Measurements from ENCODE around the gene AP4S1.

Gene AP4S1

DNA sequence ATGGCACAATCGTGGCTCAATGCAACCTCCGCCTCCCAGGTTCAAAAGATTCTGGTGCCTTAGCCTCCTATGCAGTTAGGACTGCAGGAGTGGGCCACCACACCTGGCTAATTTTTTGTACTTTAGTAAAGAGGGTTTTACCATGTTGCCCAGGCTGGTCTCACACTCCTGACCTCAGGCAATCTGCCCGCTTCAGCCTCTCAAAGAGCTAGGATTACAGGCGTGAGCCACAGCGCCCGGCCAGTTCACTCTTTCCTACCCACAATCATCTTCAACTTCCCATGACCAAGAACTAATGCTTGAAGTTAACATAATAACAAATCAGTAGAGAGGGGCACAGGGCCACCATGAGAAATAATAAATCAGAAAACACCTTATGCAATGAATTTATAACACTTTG, 99.8 kb downstream of the AP4S1 start:
- Histone ChIP-seq H3K27me3 (ENCODE audit: control insufficient read depth, insufficient read depth, low read length) (no peaks in the 10 kb centered on the region), H3K9me3 (ENCODE audit: control insufficient read depth, low read depth, low read length) (no peaks in the 10 kb centered on the region), H3K4me1 (ENCODE audit: control insufficient read depth, low read depth, low read length) (peaks cover 23% of the 10 kb centered on the region), H3K9ac (ENCODE audit: low read length) (no peak overlapping the region), H3K27ac (ENCODE audit: low read length) (no peak overlapping the region), H3K36me3 (ENCODE audit: control insufficient read depth, low read depth, low read length) (peaks cover 54% of the 10 kb centered on the region), H3K4me3 (ENCODE audit: low read length) (no peak overlapping the region)

DNA sequence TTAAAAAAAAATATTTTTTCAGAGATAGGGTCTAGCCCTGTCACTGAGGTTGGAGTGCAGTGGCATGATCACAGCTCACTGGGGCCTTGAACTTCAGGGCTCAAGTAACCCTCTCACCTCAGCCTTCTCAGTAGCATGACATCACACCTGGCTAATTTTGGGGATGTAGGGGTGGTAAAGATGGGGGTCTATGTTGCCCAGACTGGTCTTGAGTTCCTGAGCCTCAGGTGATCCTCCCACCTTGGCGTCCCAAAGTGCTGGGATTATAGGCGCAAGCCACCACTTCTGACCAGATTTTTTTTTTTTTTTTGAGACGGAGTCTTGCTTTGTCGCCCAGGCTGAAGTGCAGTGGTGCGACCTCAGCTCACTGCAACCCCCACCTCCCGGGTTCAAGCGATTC, 101.2 kb downstream of the AP4S1 start:
- no peak overlapping the region for H3K9ac ChIP-seq (ENCODE audit: low read length)
- peaks cover 50% of the 10 kb centered on the region for H3K36me3 ChIP-seq (ENCODE audit: control insufficient read depth, low read depth, low read length)
- no peaks in the 10 kb centered on the region for H3K27me3 ChIP-seq (ENCODE audit: control insufficient read depth, insufficient read depth, low read length)
- no peak overlapping the region for H3K27ac ChIP-seq (ENCODE audit: low read length)
- no peak overlapping the region for H3K4me3 ChIP-seq (ENCODE audit: low read length)
- H3K4me1 ChIP-seq (ENCODE audit: control insufficient read depth, low read depth, low read length) = peaks cover 23% of the 10 kb centered on the region
- H3K9me3 ChIP-seq (ENCODE audit: control insufficient read depth, low read depth, low read length) = no peaks in the 10 kb centered on the region

DNA sequence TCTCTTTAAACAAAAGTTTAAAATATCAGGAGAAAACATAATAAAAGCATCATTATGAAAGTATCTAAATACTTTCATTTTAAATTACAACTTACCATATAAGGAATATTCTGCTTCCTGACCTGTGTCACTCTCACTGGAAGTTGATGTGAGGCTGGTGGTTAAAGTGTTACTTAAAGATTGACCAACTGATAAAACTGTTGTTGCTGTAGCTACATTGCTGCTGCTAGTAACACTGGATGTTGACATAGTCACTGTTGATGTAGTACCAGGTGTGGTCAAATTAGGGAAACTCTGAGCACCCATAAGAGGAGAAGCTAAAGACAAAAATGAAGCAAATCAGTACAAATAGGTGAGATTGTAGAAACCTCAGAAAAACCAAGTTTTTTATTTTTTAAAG, 102.2 kb downstream of the AP4S1 start:
- H3K9ac ChIP-seq (ENCODE audit: low read length) = no peak overlapping the region
- peaks cover 48% of the 10 kb centered on the region for H3K36me3 ChIP-seq (ENCODE audit: control insufficient read depth, low read depth, low read length)
- no peaks in the 10 kb centered on the region for H3K27me3 ChIP-seq (ENCODE audit: control insufficient read depth, insufficient read depth, low read length)
- H3K9me3 ChIP-seq (ENCODE audit: control insufficient read depth, low read depth, low read length) = no peaks in the 10 kb centered on the region
- H3K27ac ChIP-seq (ENCODE audit: low read length) = no peak overlapping the region
- peaks cover 18% of the 10 kb centered on the region for H3K4me1 ChIP-seq (ENCODE audit: control insufficient read depth, low read depth, low read length)
- H3K4me3 ChIP-seq (ENCODE audit: low read length) = no peak overlapping the region

DNA sequence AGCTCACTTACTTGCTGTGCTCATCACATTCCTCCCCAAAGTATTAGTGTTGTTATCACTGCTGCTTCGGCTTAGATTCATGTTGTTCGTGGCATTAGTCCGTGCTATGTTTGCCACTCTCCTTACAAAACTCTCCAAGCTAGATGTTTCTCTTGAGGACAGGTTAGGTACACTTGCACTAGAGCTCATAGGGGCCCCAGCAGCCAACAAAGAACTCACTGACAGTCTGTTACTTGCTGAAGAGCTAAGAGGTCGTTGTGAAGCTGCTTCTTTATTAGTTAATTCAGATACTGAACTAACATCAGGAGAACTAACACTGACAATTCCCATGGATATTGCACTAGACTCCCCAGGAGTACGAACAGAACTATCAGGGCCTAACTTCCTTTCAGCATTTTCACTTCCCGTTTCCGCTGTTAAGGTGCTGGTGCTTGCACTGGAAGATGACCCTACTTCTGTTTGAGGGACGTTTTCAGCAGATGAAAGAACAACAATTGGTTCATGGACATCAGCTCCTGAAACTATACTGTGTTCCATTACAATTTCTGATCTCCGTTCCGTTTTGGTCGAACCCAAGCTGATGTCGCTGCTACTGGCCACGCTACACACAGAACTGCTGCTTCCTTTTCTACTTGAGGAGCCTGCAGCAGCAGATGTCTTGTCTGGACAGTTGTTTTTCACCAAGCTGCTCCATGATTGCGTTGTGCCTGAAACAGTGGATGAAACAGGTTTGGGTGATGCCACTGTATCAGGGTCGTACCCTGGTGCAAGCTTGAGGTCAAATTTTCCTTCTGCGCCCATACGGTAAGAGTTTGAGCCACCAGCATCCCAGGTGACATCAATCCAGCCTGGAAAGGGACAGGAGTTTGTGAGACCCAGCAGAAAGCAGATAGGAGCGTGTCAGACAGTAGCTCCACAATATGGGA, 103.4 kb downstream of the AP4S1 start:
- H3K36me3 ChIP-seq (ENCODE audit: control insufficient read depth, low read depth, low read length) = peaks cover 54% of the 10 kb centered on the region

DNA sequence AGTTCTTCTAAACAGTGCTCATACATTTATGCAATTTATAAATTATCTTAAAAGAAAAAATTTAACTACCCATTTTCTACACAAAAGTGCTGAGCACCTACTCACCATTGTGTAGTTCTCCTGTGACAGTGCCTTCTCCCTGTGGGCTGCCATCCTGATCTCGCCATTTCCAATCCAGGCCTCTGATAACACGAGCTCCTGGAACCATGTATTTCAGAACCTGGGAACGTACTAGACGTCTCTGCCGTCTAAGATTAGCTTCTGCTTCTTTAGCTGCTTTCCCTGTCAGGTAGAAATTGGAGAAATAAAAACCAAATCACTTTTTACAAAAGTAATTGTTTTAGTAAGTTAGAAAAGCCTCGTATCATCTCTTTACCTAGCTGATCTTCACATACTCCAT, 107.7 kb downstream of the AP4S1 start:
- Histone ChIP-seq H3K27ac (ENCODE audit: low read length) (no peak overlapping the region), H3K9ac (ENCODE audit: low read length) (no peak overlapping the region), H3K36me3 (ENCODE audit: control insufficient read depth, low read depth, low read length) (peaks cover 67% of the 10 kb centered on the region), H3K4me1 (ENCODE audit: control insufficient read depth, low read depth, low read length) (no peaks in the 10 kb centered on the region), H3K27me3 (ENCODE audit: control insufficient read depth, insufficient read depth, low read length) (no peaks in the 10 kb centered on the region), H3K4me3 (ENCODE audit: low read length) (no peak overlapping the region), H3K9me3 (ENCODE audit: control insufficient read depth, low read depth, low read length) (no peaks in the 10 kb centered on the region)

More for the DNA sequence above, 103.4 kb downstream of the AP4S1 start:
- Histone ChIP-seq H3K4me1 (ENCODE audit: control insufficient read depth, low read depth, low read length) (peaks cover 6% of the 10 kb centered on the region), H3K27me3 (ENCODE audit: control insufficient read depth, insufficient read depth, low read length) (no peaks in the 10 kb centered on the region), H3K27ac (ENCODE audit: low read length) (no peak overlapping the region), H3K4me3 (ENCODE audit: low read length) (no peak overlapping the region), H3K9me3 (ENCODE audit: control insufficient read depth, low read depth, low read length) (no peaks in the 10 kb centered on the region), H3K9ac (ENCODE audit: low read length) (no peak overlapping the region)

DNA sequence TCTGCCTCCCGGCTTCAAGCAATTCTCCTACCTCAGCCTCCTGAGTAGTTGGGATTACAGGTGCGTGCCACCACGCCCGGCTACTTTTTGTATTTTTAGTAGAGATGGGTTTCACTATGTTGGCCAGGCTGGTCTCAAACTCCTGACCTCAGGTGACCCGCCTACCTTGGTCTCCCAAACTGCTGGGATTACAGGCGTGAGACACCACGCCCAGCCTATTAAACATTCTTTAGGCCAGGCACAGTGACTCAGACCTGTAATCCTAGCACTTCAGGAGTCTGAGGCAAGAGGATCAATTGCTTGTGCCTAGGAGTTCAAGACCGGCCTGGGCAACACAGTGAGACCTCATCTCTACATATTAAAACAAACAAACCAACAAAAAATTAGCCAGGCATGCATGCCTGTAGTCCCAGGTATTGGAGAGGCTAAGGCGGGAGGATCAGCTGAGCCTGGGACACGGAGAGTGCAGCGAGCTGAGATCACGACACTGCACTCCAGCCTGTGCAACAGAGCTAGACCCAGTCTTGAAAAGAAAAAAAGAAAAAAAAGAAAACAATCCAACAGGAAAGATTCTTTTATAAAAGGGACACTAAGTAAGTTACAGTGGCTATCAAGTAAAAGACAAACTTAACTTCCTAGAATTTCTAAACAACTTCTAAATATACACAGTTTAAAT, 111.9 kb downstream of the AP4S1 start:
- peaks cover 73% of the 10 kb centered on the region for H3K36me3 ChIP-seq (ENCODE audit: control insufficient read depth, low read depth, low read length)
- H3K27ac ChIP-seq (ENCODE audit: low read length) = no peak overlapping the region

DNA sequence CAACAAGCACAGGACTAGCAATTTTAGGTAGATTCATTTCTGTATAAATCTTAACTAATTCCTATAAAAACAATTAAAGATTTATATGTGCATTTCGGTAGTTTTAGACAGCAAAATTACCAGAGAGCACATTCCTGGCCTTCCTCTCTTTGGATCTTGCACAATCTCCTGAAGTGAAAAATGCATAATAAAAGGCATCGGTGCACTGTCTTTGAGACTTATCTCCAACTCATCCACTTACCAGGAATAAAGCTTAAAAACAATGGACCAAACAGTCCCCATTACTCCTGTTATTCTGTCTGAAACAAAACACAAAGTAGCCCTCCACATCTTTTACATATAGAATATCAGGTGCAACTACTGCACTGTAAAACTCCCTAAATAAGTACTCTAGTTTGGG, 112.9 kb downstream of the AP4S1 start:
- H3K9ac ChIP-seq (ENCODE audit: low read length) = no peak overlapping the region
- no peak overlapping the region for H3K4me3 ChIP-seq (ENCODE audit: low read length)
- H3K4me1 ChIP-seq (ENCODE audit: control insufficient read depth, low read depth, low read length) = no peaks in the 10 kb centered on the region
- no peaks in the 10 kb centered on the region for H3K9me3 ChIP-seq (ENCODE audit: control insufficient read depth, low read depth, low read length)
- H3K36me3 ChIP-seq (ENCODE audit: control insufficient read depth, low read depth, low read length) = peaks cover 68% of the 10 kb centered on the region
- no peaks in the 10 kb centered on the region for H3K27me3 ChIP-seq (ENCODE audit: control insufficient read depth, insufficient read depth, low read length)
- no peak overlapping the region for H3K27ac ChIP-seq (ENCODE audit: low read length)

More for the DNA sequence above, 111.9 kb downstream of the AP4S1 start:
- H3K9me3 ChIP-seq (ENCODE audit: control insufficient read depth, low read depth, low read length) = no peaks in the 10 kb centered on the region
- no peak overlapping the region for H3K9ac ChIP-seq (ENCODE audit: low read length)
- no peaks in the 10 kb centered on the region for H3K4me1 ChIP-seq (ENCODE audit: control insufficient read depth, low read depth, low read length)
- no peaks in the 10 kb centered on the region for H3K27me3 ChIP-seq (ENCODE audit: control insufficient read depth, insufficient read depth, low read length)
- H3K4me3 ChIP-seq (ENCODE audit: low read length) = no peak overlapping the region

DNA sequence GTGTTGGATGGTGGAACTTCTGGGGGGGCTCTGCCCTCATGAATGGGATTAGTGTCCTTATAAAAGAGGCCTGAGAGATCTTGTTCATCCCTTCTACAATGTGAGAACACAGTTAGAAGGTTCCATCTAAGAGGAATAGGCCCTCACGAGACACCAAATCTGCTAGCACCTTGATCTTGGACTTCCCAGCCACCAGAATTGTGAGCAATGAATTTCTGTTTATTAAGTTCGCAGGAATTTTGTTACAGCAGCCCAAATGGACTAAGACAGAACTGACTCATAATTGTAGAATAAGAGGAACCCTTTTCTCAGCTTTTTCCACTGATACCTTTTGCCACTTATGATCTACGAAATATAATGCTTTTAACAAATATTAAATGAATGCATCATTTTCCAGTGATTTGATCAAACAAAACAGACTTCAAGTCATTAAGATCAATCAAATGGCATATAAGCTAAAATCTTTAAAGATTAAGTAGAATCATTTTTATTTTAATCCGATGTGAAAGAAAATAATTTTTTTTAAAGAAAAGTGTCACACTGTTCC, 113.9 kb downstream of the AP4S1 start:
- Histone ChIP-seq H3K27me3 (ENCODE audit: control insufficient read depth, insufficient read depth, low read length) (no peaks in the 10 kb centered on the region), H3K27ac (ENCODE audit: low read length) (no peak overlapping the region), H3K4me1 (ENCODE audit: control insufficient read depth, low read depth, low read length) (no peaks in the 10 kb centered on the region), H3K36me3 (ENCODE audit: control insufficient read depth, low read depth, low read length) (peaks cover 69% of the 10 kb centered on the region), H3K4me3 (ENCODE audit: low read length) (no peak overlapping the region), H3K9ac (ENCODE audit: low read length) (no peak overlapping the region), H3K9me3 (ENCODE audit: control insufficient read depth, low read depth, low read length) (no peaks in the 10 kb centered on the region)

DNA sequence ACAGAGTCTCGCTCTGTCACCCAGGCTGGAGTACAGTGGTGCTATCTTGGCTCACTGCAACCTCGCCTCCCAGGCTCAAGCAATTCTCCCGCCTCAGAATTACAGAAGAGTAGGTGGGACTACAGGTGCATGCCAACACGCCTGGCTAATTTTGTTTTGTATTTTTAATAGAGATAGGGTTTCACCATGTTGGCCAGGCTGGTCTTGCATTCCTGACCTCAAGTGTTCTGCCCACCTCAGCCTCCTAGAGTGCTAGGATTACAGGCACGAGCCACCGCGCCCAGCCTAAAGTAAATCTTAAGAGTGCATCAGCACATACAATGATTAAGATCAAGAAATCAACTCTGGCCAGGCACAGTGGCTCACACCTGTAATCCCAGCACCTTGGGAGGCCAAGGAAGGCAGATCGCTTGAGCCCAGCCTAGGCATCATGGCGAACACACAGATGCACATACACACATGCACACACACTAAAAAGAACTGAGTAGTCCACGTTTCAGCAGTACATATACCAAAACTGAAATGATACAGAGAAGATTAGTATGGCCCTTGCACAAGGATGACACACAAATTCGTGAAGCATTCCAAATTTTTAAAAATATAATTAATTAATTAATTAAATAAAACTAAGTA, 117.1 kb downstream of the AP4S1 start:
- H3K4me1 ChIP-seq (ENCODE audit: control insufficient read depth, low read depth, low read length) = no peaks in the 10 kb centered on the region
- H3K9ac ChIP-seq (ENCODE audit: low read length) = no peak overlapping the region
- H3K36me3 ChIP-seq (ENCODE audit: control insufficient read depth, low read depth, low read length) = peaks cover 65% of the 10 kb centered on the region
- H3K27ac ChIP-seq (ENCODE audit: low read length) = no peak overlapping the region
- no peaks in the 10 kb centered on the region for H3K27me3 ChIP-seq (ENCODE audit: control insufficient read depth, insufficient read depth, low read length)
- H3K4me3 ChIP-seq (ENCODE audit: low read length) = no peak overlapping the region
- no peaks in the 10 kb centered on the region for H3K9me3 ChIP-seq (ENCODE audit: control insufficient read depth, low read depth, low read length)
